Astrocyte (in vitro differentiated cells and primary cell): ENCODE measurements around the gene PEAK3. TPM values are rescaled to one million over a fixed set of nuclear protein-coding genes. Genes with fewer than 3 reads are reported as not detected.

Experiments used
- DNase-seq: peaks from one replicate; pipeline ENCODE4 v3.0.0-alpha.2; 2010; ENCODE audit warnings: low read depth
- FAIRE-seq: peaks from 2 replicates; lab custom pipeline; 2011; peaks lifted over from hg19 to GRCh38; lab: Jason Lieb, UNC
- H2AFZ ChIP-seq: 2 replicates; pipeline ENCODE4 v1.6.0; 2012; ENCODE audit warnings: low read depth, low read length, inconsistent platforms
- H3K27ac ChIP-seq: 2 replicates; pipeline ENCODE4 v1.5.1; 2011; ENCODE audit warnings: low read depth, low read length, inconsistent platforms
- H3K27me3 ChIP-seq: 2 replicates; pipeline ENCODE4 v1.6.0; 2011; ENCODE audit warnings: low read length, inconsistent platforms; ENCODE audit not compliant: insufficient read depth
- H3K36me3 ChIP-seq: 2 replicates; pipeline ENCODE4 v1.5.1; 2011; ENCODE audit warnings: low read length, inconsistent platforms; ENCODE audit not compliant: insufficient read depth
- H3K4me1 ChIP-seq: 2 replicates; pipeline ENCODE4 v1.5.1; 2011; ENCODE audit warnings: low read length, inconsistent platforms; ENCODE audit not compliant: insufficient read depth
- H3K4me2 ChIP-seq: 2 replicates; pipeline ENCODE4 v1.6.0; 2012; ENCODE audit warnings: low read length, inconsistent platforms
- H3K4me3 ChIP-seq: 2 replicates; pipeline ENCODE4 v1.5.1; 2011; ENCODE audit warnings: low read depth, mild to moderate bottlenecking, low read length, inconsistent platforms; ENCODE audit not compliant: insufficient read depth
- H3K79me2 ChIP-seq: 2 replicates; pipeline ENCODE4 v1.6.0; 2012; ENCODE audit warnings: mild to moderate bottlenecking, low read length, inconsistent platforms; ENCODE audit not compliant: insufficient read depth
- H3K9ac ChIP-seq: 2 replicates; pipeline ENCODE4 v1.6.0; 2012; ENCODE audit warnings: mild to moderate bottlenecking, low read length, inconsistent platforms
- H3K9me3 ChIP-seq: 2 replicates; pipeline ENCODE4 v1.5.1; 2012; ENCODE audit warnings: low read depth, mild to moderate bottlenecking, low read length, inconsistent platforms; ENCODE audit not compliant: insufficient read depth
- H4K20me1 ChIP-seq: 2 replicates; pipeline ENCODE4 v1.6.0; 2012; ENCODE audit warnings: low read length, inconsistent platforms; ENCODE audit not compliant: insufficient read depth
- H3K27ac Mint-ChIP-seq: one replicate; pipeline ENCODE4 v1.8.0; 2021; ENCODE audit warnings: mild to moderate bottlenecking, mixed read lengths; ENCODE audit not compliant: unreplicated experiment
- H3K27me3 Mint-ChIP-seq: one replicate; pipeline ENCODE4 v1.8.0; 2021; ENCODE audit warnings: low read depth, mixed read lengths; ENCODE audit not compliant: unreplicated experiment
- H3K36me3 Mint-ChIP-seq: one replicate; pipeline ENCODE4 v1.8.0; 2021; ENCODE audit warnings: low read depth, mixed read lengths; ENCODE audit not compliant: unreplicated experiment
- H3K4me1 Mint-ChIP-seq: one replicate; pipeline ENCODE4 v1.8.0; 2021; ENCODE audit warnings: low read depth, mixed read lengths; ENCODE audit not compliant: unreplicated experiment
- H3K4me3 Mint-ChIP-seq: one replicate; pipeline ENCODE4 v1.8.0; 2021; ENCODE audit warnings: mild to moderate bottlenecking, moderate library complexity, mixed read lengths; ENCODE audit not compliant: unreplicated experiment
- H3K9me3 Mint-ChIP-seq: one replicate; pipeline ENCODE4 v1.8.0; 2021; ENCODE audit warnings: mild to moderate bottlenecking, mixed read lengths; ENCODE audit not compliant: unreplicated experiment
- EZH2 ChIP-seq: IDR thresholded peaks from 2 replicates; pipeline ENCODE4 v1.6.1; 2012; ENCODE audit warnings: mild to moderate bottlenecking, low read length, inconsistent platforms; ENCODE audit not compliant: insufficient read depth
- total RNA-seq: library from RNA; stranded (reverse); gene quantifications from 2 replicates; pipeline ENCODE4 v1.2.1, GENCODE V29; 2021
- TF ChIP-seq, protein P1 (sequence below): IDR thresholded peaks from 2 replicates; pipeline ENCODE4 v1.5.1; 2011; ENCODE audit warnings: low read depth, mild to moderate bottlenecking, inconsistent platforms, low read length, moderate library complexity; ENCODE audit not compliant: insufficient read depth

PEAK3 gene
- total RNA-seq, 1 donor from 2014 or later: 0.18 TPM

DNA sequence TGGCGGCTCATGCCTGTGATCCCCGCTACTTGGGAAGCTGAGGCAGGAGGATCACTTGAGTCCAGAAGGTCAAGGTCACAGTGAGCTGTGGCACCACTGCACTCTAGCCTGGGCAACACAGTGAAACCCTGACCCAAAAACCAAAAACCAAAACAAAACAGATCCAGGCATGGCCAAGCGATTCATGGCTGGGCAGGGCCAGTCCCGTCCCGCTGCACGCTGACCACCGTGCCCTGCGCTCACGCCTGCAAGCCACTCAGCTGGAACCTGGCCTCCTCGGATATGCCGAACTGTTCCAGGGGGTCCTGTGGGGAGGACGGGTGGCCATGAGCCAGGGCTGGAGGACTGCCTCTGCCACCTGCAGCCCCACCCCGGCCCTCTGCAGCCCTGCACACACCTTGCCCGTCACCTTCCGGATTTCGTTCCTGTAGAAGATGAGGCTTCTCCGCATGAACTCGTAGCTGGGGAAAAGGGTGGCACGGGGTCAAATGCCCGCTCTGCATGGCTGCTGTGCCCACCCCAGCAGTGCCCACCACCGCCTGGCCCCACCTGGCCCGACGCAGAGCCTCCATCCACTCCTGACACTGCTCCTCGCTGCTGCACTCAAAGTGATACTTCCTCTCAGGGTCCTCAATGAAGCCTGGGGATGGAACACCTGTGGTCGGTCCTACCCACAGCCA lies 48.2 kb downstream of the PEAK3 start:
- Histone ChIP-seq H3K4me1 (peaks cover 40% of the 10 kb centered on the region), H3K4me3 (no peak overlapping the region), H2AFZ (no peak overlapping the region), H3K36me3 (peaks cover 12% of the 10 kb centered on the region), H3K9ac (peak overlapping the region; percentile 28), H3K9me3 (no peaks in the 10 kb centered on the region), H3K4me2 (peak overlapping the region; percentile 93), H4K20me1 (peaks cover 60% of the 10 kb centered on the region), H3K79me2 (peaks cover 67% of the 10 kb centered on the region), H3K27me3 (no peaks in the 10 kb centered on the region), H3K27ac (no peak overlapping the region)
- Mint-ChIP-seq H3K9me3 (no peaks in the 10 kb centered on the region), H3K27ac (no peak overlapping the region), H3K36me3 (peaks cover 3% of the 10 kb centered on the region), H3K4me1 (peaks cover 18% of the 10 kb centered on the region), H3K27me3 (no peaks in the 10 kb centered on the region), H3K4me3 (peak overlapping the region; percentile 97)
- no peak for FAIRE-seq
- no peak for DNase-seq
- TF ChIP-seq EZH2: no peak
- TF ChIP-seq, protein P1, sequence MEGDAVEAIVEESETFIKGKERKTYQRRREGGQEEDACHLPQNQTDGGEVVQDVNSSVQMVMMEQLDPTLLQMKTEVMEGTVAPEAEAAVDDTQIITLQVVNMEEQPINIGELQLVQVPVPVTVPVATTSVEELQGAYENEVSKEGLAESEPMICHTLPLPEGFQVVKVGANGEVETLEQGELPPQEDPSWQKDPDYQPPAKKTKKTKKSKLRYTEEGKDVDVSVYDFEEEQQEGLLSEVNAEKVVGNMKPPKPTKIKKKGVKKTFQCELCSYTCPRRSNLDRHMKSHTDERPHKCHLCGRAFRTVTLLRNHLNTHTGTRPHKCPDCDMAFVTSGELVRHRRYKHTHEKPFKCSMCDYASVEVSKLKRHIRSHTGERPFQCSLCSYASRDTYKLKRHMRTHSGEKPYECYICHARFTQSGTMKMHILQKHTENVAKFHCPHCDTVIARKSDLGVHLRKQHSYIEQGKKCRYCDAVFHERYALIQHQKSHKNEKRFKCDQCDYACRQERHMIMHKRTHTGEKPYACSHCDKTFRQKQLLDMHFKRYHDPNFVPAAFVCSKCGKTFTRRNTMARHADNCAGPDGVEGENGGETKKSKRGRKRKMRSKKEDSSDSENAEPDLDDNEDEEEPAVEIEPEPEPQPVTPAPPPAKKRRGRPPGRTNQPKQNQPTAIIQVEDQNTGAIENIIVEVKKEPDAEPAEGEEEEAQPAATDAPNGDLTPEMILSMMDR: no peak

DNA sequence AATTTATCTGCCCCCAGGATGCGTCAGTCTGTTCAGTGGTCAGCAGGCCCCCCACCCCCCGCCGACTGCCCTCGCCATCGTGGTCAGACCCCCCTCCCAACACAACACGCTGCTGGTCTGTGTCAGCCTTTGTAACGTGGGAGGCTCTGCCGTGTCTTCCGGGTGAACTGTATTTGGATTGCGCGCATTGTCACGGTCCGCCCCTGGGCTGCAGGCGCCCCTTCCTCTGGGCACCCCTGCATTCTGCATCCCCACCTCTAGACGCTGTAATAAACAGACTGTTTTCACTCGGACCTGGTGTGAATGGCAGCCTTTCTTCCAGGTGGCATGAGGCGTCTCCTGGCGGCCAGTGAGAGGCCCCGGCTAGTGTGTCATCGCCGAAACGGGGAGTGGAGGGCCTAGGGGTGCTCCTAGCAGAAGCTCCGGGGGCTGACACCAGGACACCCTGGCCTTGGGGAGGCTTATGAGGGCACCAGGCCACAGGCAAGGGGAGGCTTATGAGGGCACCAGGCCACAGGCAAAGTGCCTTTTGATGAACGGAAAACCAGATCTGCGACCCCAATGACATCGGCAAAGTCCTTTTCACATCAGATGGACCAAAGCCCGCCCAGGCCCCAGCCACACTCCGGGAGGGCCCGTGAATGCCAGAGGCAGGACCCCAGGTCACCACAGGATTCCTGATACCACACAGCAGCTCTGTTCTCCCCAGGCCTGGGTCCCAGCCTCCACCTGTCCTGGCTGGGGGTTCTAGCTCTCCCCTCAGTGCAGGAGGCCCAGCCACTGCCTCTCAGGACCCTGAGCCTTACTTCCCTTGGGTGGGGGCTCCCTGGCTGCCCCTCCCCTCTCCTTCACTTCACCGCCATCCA lies 49.5 kb downstream of the PEAK3 start:
- no peaks in the 10 kb centered on the region for H3K9me3 Mint-ChIP-seq
- Histone ChIP-seq H2AFZ (no peak overlapping the region), H3K27me3 (no peaks in the 10 kb centered on the region), H3K4me1 (peaks cover 28% of the 10 kb centered on the region), H3K79me2 (peaks cover 55% of the 10 kb centered on the region), H3K9me3 (no peaks in the 10 kb centered on the region), H4K20me1 (peaks cover 47% of the 10 kb centered on the region), H3K4me3 (no peak overlapping the region), H3K4me2 (peak overlapping the region; percentile 26), H3K27ac (peak overlapping the region; percentile 6), H3K36me3 (peaks cover 7% of the 10 kb centered on the region), H3K9ac (peak overlapping the region; percentile 22)
- H3K27ac Mint-ChIP-seq: peak overlapping the region; percentile 34
- FAIRE-seq (no peak), DNase-seq (no peak)
- peaks cover 8% of the 10 kb centered on the region for H3K4me1 Mint-ChIP-seq
- TF ChIP-seq, protein P1: no peak
- TF ChIP-seq EZH2: no peak
- peak overlapping the region; percentile 50 for H3K4me3 Mint-ChIP-seq
- peaks cover 2% of the 10 kb centered on the region for H3K36me3 Mint-ChIP-seq
- no peaks in the 10 kb centered on the region for H3K27me3 Mint-ChIP-seq
